Measurements from ENCODE around the gene NOTO.

Gene NOTO

DNA sequence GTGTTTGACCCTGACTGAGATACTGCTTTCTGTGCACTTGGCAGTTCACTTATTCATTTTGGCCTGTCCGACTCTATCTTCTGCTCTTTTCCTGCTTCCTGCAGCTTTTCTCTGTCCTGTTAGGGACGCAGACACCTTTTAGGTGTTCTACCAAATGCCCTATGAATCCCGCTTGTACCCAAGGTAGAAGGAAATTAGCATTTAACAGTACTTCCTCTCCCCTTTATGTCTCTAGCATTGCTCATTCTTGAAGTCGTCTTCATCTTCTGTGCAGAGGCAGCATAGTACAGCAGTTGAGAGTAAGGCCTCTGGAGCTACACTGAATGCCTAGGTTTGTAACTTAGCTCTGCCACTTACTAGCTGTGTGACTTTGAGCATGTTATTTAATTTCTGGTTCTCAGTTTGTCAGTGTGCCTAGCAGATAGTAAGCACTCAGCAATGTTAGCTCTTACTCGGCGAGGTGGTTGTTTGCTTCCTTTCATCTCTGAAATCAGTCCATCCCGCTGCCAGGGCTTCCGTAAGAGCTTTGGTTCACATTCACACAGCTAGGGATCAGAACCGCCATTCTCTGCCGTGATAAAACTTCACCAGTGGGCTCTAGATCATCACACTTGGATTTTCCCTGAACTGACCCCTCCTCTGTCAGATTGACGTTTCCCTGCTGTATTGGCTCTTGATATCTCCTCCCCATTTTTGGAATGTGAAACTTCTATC is 33.1 kb downstream of the NOTO start:
- no peak for TF ChIP-seq GATA1 (IDR thresholded peaks at IDR 0.05; ENCODE audit: low read depth, low read length)
- DNase-seq = peak in 1 of 2 experiments; percentile 34

DNA sequence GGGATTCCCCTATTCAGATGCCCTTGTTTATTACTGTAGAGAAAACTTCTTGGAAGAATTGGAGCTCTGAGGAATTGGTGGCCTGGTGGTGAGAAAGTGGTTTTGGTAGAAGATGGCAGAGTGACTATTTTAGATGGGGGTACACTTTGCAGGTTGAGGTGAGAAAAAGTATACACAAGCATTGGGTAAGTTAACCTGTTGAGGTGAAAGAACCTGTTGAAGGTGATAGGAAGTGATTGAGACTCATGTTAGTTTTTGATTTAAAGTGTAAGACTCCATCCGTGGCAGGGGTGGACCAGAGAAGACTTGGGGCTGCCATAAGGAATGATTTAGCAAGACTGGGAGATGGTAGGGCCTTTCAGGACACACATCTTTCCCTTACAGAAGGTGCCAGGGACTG is 34.8 kb downstream of the NOTO start:
- no peak for DNase-seq
- TF ChIP-seq GATA1 (IDR thresholded peaks at IDR 0.05; ENCODE audit: low read depth, low read length) = no peak
- no peak for TF ChIP-seq POLR2A (IDR thresholded peaks at IDR 0.05; ENCODE audit: low read length)

DNA sequence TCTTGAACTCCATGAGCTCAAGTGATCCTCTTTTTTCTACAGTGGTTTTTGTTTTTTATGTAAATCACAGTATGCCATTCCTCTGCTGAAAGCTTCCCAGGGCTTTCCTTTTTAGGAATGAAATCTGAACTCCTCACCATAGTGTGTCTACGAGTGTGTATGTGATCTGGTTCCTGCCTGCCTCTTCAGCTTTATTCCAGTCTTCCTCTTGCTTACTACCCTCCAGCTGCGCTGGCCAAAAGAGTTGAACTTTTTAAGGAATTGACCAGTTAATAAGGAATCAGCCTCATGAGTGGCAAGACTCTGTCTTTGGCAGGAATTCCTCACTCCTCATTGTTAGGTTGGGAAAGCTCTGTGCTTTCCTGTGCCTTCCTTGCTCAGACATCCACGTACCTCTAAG is 35.8 kb downstream of the NOTO start:
- TF ChIP-seq POLR2A (IDR thresholded peaks at IDR 0.05; ENCODE audit: low read length) (no peak), GATA1 (IDR thresholded peaks at IDR 0.05; ENCODE audit: low read depth, low read length) (no peak)
- no peak for DNase-seq

DNA sequence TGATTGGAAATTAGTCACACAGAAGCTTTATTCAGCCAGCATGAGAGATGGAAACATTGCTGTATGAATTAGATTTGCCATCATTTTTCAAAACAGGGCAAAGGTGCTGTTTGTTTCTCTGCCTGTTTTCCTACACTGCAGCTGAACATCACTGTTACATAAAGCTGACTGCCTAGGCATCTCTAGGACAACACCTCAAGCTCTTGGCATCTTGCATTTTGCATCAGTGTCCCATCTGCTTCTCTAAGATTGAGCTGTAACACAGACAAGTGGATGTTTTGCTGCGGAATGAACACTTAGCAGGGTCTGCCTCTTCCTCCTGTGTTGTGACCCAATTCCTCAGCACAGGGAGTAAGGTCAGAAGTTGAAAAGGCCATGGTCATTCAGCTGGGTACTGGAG is 36.6 kb downstream of the NOTO start:
- TF ChIP-seq GATA1 (IDR thresholded peaks at IDR 0.05; ENCODE audit: low read depth, low read length) = no peak
- no peak for TF ChIP-seq POLR2A (IDR thresholded peaks at IDR 0.05; ENCODE audit: low read length)

DNA sequence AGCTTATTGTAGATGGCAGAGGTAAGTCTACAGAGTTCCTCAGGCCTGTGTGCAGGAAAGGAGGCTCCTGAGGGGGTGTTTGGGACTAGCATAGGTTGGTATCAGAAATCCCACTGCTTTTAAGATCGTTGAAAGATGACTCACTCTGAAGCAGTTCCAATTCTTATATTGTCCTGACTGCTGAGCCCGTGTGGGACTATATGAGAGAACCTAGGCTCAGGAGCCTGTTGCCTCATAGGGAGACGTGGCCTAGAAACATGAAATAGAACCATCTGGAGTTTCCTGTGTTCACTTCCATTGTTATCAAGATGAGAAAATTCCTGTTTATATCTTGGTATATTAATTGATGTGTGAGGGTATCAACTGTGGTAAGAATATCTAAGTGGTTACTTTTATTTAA is 37.4 kb downstream of the NOTO start:
- TF ChIP-seq POLR2A (IDR thresholded peaks at IDR 0.05; ENCODE audit: low read length) = no peak
- TF ChIP-seq GATA1 (IDR thresholded peaks at IDR 0.05; ENCODE audit: low read depth, low read length) = no peak
- DNase-seq = no peak

More for the DNA sequence above, 36.6 kb downstream of the NOTO start:
- no peak for DNase-seq

DNA sequence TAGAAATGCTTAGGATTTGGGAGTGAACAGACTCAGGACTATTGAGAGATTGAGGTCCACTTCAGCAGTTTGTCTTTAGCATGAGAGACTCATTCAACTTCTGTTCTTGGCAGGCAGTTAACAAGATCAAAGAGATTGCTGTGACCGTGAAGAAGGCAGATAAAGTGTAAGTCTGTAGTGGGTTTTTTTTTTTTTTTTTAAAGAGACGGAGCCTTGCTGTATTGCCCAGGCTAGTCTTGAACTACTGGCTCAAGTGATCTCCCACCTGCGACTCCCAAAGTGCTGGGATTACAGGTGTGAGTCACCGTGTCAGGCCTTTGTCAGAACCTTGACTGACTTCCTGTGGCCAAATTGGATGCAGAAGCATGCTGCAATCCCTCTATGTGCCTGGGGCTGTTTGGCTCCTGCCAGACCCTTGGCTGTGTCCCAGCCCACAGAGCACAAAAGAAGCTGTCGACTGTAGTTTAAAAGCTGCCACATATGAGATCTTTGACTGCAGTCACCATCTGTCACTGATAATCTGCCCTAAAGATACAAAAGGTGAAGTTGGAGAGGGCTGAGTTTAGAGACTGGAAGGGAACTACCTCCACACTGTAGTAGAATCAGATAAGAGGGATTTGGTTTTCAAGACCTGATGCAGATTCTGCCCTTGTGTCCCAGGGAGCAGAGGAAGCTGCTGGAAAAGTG is 41.7 kb downstream of the NOTO start:
- peak; percentile 33 to 71 for DNase-seq
- TF ChIP-seq GATA1 (IDR thresholded peaks at IDR 0.05; ENCODE audit: low read depth, low read length) (no peak), POLR2A (IDR thresholded peaks at IDR 0.05; ENCODE audit: low read length) (no peak)

DNA sequence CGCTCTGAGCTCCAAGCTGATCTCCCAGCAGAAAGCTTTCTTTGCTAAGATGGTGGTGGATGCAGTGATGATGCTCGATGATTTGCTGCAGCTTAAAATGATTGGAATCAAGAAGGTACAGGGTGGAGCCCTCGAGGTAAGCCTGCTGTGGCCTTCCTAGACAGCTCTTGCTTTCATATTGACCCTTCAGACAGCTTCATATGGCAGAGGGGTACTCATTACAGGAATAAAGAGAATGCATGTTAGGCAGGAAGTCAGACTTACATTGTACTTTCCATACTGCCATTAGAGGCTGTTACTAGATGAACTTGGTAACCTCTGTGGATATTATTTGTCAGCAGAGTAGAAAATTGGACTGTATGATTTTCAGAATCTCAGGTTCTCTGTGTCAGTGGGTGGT is 42.2 kb downstream of the NOTO start:
- no peak for TF ChIP-seq POLR2A (IDR thresholded peaks at IDR 0.05; ENCODE audit: low read length)
- TF ChIP-seq GATA1 (IDR thresholded peaks at IDR 0.05; ENCODE audit: low read depth, low read length) = no peak
- no peak for DNase-seq

DNA sequence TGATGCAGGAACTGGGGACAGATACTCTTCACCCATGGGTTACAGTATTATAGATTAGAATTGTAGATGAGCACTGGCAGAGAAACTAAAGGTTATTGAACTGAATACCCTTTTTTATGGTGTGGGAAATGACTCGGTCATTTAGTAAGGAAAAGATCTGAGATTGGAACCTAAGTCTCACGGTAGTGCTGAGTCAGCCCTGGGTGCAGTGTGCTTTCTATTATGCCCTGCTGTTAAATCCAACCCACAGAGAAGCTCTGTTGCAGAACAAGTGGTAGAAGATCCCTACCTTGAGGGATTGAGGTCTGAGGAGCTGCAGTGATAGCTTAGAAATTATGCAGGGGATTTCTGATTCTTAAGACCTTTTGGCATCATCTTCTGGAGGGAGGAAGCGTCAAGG is 44.5 kb downstream of the NOTO start:
- DNase-seq = peak in 1 of 2 experiments; percentile 25
- TF ChIP-seq POLR2A (IDR thresholded peaks at IDR 0.05; ENCODE audit: low read length) = no peak
- TF ChIP-seq GATA1 (IDR thresholded peaks at IDR 0.05; ENCODE audit: low read depth, low read length) = no peak

DNA sequence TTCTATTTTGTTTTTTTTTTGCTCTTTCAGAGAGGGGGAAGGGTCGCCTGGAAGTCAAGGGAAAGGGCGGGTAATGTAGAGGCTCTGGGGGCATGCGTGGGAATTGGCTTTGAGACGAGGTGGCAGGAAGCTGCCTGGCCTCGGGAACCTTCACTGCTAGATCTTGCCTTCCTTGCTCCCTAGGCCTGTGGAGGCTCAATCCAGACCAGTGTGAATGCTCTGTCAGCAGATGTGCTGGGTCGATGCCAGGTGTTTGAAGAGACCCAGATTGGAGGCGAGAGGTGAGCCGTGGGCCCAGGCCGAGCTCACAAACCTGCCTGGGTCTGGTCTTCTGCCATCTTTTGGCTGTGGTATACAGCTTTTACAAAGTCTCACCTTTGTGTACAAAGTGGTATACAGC is 47.3 kb downstream of the NOTO start:
- no peak for TF ChIP-seq GATA1 (IDR thresholded peaks at IDR 0.05; ENCODE audit: low read depth, low read length)
- no peak for TF ChIP-seq POLR2A (IDR thresholded peaks at IDR 0.05; ENCODE audit: low read length)
- DNase-seq = no peak

DNA sequence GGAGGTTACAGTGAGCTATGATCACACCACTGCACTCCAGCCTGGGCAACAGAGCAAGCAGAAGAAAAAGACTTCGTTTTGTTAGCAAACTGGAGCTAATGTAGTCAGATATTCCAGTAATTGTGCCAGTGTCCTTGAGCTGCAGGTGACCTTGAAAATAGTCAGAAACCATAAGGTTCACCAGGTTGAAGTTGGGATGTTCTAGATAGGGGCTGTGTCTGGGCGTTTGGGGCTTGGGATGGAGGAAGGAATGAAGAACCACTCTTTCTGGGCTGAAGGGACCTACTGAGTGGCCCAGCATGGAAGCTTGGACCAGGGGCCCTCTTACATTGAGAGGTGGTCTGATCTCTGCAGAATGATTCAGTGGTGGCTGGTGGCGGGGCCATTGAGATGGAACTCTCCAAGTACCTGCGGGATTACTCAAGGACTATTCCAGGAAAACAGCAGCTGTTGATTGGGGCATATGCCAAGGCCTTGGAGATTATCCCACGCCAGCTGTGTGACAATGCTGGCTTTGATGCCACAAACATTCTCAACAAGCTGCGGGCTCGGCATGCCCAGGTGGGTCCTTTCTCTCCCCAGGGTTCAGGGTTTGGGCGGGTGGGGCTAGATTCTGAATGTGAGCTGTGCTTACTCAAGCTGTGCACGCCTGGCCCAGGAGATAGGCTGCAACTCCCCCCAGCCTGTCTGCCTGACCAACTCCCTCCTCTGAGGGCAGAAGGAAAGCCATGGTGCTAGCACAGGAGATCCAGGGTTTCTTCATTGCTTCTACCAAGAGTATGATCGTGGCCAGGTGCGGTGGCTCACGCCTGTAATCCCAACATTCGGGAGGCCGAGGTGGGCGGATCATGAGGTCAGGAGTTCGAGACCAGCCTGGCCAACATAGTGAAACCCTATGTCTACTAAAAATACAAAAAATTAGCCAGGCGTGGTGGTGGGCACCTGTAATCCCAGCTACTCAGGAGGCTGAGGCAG is 48.8 kb downstream of the NOTO start:
- DNase-seq = no peak
- no peak for TF ChIP-seq GATA1 (IDR thresholded peaks at IDR 0.05; ENCODE audit: low read depth, low read length)
- no peak for TF ChIP-seq POLR2A (IDR thresholded peaks at IDR 0.05; ENCODE audit: low read length)

DNA sequence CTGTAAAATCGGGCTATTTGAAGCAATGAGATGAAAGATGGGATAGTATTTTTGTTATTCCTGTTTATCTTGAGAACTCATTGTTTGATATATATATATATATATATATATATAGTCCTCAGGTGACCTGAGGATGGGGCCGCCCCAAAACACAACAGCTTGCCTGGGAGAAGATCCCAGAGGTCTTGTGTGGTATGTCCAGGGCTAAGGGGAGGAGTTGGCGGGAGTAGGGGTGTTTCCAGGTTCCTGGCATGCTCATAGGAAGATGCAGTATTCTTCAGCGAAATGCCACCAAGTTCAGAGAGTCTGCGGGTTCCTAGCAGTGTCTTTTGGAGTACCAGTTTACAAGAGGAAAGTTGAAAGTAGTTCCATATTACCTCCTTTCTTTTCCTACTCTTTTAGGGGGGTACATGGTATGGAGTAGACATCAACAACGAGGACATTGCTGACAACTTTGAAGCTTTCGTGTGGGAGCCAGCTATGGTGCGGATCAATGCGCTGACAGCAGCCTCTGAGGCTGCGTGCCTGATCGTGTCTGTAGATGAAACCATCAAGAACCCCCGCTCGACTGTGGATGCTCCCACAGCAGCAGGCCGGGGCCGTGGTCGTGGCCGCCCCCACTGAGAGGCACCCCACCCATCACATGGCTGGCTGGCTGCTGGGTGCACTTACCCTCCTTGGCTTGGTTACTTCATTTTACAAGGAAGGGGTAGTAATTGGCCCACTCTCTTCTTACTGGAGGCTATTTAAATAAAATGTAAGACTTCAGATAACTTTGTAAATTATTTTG is 50.1 kb downstream of the NOTO start:
- TF ChIP-seq GATA1 (IDR thresholded peaks at IDR 0.05; ENCODE audit: low read depth, low read length) = no peak
- TF ChIP-seq POLR2A (IDR thresholded peaks at IDR 0.05; ENCODE audit: low read length) = no peak

DNA sequence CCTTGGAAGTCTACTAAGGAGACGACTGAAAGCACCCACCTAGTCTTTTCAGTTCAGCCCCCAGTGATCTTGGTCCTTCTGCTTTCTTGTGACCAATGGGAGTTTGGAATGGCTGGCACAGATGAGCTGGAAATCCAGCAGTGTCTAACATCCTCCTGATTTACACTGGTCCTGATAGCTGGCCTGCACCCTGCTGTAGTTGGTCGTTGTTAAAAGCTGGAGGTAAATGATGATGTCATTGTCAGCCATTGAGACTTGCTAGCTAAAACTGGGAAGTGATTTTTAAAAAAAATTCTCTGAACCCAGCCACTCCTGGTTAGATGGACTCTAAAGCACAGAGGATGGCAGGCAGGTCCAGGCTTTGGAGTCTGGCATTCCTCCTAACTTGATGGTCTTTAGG is 51.0 kb downstream of the NOTO start:
- no peak for DNase-seq
- TF ChIP-seq POLR2A (IDR thresholded peaks at IDR 0.05; ENCODE audit: low read length) (no peak), GATA1 (IDR thresholded peaks at IDR 0.05; ENCODE audit: low read depth, low read length) (no peak)

More for the DNA sequence above, 50.1 kb downstream of the NOTO start:
- DNase-seq = no peak

DNA sequence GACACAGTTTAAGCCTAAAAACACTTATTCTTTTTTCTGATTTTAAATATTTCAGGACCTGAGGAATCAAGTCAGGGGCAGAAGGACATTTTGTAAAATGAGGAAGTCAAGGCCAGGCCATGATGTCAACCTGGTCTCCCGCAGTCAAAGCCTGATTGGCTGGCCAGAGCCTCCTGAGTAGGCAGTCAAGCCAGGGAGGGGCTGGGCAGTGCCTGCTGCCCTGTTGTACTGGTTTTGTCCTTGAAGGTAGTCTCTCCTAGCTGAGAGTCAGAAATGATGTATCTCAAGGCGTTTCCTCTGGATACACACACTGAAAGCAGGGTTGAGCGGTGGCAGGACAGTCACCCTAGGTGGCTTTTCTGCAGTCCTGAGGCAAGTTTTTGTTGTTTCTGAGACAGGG is 51.5 kb downstream of the NOTO start:
- DNase-seq = no peak
- TF ChIP-seq GATA1 (IDR thresholded peaks at IDR 0.05; ENCODE audit: low read depth, low read length) (no peak), POLR2A (IDR thresholded peaks at IDR 0.05; ENCODE audit: low read length) (no peak)
